Keratinocyte (primary cell): ENCODE results near the gene MFRP. TPM values are rescaled to one million over a fixed set of nuclear protein-coding genes. Genes with fewer than 3 reads are reported as not detected.

ENCODE experiments used
- DNase-seq: peaks from one replicate; pipeline ENCODE4 v3.0.0-alpha.2; 2011; ENCODE audit warnings: low read depth, missing footprints, low spot score
- FAIRE-seq: peaks from 2 replicates; lab custom pipeline; 2011; peaks lifted over from hg19 to GRCh38; lab: Jason Lieb, UNC
- H2AFZ ChIP-seq: 2 replicates; pipeline ENCODE4 v1.6.0; 2012; ENCODE audit warnings: low read length, control low read depth, inconsistent platforms; ENCODE audit not compliant: control insufficient read depth
- H3K27ac ChIP-seq: 2 replicates; pipeline ENCODE4 v1.5.1; 2011; ENCODE audit warnings: low read length; ENCODE audit not compliant: control insufficient read depth, insufficient read depth
- H3K27me3 ChIP-seq: 3 replicates; pipeline ENCODE4 v1.6.0; 2011; ENCODE audit warnings: low read length; ENCODE audit not compliant: control insufficient read depth, insufficient read depth; ENCODE audit errors: extremely low read depth
- H3K36me3 ChIP-seq, 2 experiments: 2 replicates in 1 of 2; 3 replicates in 1 of 2; pipeline ENCODE4 v1.5.1; 2011; ENCODE audit warnings: low read length in 2 of 2, mild to moderate bottlenecking in 1 of 2; ENCODE audit not compliant: control insufficient read depth in 2 of 2, insufficient read depth in 2 of 2; ENCODE audit errors: extremely low read depth in 1 of 2
- H3K4me1 ChIP-seq: 3 replicates; pipeline ENCODE4 v1.5.1; 2011; ENCODE audit warnings: low read length; ENCODE audit not compliant: control insufficient read depth, insufficient read depth; ENCODE audit errors: extremely low read depth
- H3K4me2 ChIP-seq: 3 replicates; pipeline ENCODE4 v1.6.0; 2011; ENCODE audit warnings: low read depth, low read length; ENCODE audit not compliant: control insufficient read depth, insufficient read depth; ENCODE audit errors: extremely low read depth
- H3K4me3 ChIP-seq, 3 experiments: fragments of 200-600 bp in 1 of 3; sonication (generic) in 1 of 3; 2 replicates in 2 of 3; 3 replicates in 1 of 3; pipeline ENCODE4 v1.5.1; 2011 to 2016; ENCODE audit warnings: low read length in 3 of 3, mild to moderate bottlenecking in 3 of 3, control low read depth in 2 of 3, inconsistent platforms in 1 of 3, low read depth in 1 of 3, mixed read lengths in 1 of 3, mixed run types in 1 of 3, moderate library complexity in 1 of 3; ENCODE audit not compliant: control insufficient read depth in 2 of 3, insufficient read depth in 2 of 3; ENCODE audit errors: extremely low read depth in 1 of 3
- H3K79me2 ChIP-seq: 2 replicates; pipeline ENCODE4 v1.6.0; 2012; ENCODE audit warnings: low read length; ENCODE audit not compliant: control insufficient read depth, insufficient read depth
- H3K9ac ChIP-seq: 3 replicates; pipeline ENCODE4 v1.6.0; 2011; ENCODE audit warnings: low read length; ENCODE audit not compliant: control insufficient read depth, insufficient read depth; ENCODE audit errors: extremely low read depth
- H3K9me1 ChIP-seq: 3 replicates; pipeline ENCODE4 v1.6.0; 2011; ENCODE audit warnings: low read length; ENCODE audit not compliant: control insufficient read depth, insufficient read depth; ENCODE audit errors: extremely low read depth
- H3K9me3 ChIP-seq: 2 replicates; pipeline ENCODE4 v1.5.1; 2012; ENCODE audit warnings: low read depth, low read length; ENCODE audit not compliant: control insufficient read depth
- H4K20me1 ChIP-seq: 3 replicates; pipeline ENCODE4 v1.6.0; 2011; ENCODE audit warnings: low read length; ENCODE audit not compliant: control insufficient read depth, insufficient read depth; ENCODE audit errors: extremely low read depth
- CTCF ChIP-seq, 3 experiments: IDR thresholded peaks in 1 of 3; conservative IDR thresholded peaks in 1 of 3; optimal IDR thresholded peaks in 1 of 3; 2 replicates in 2 of 3; 3 replicates in 1 of 3; pipeline versions ENCODE3 to v1.5.1; 2011; ENCODE audit warnings: low read length in 3 of 3, mild to moderate bottlenecking in 3 of 3, moderate library complexity in 2 of 3, control low read depth in 1 of 3, inconsistent platforms in 1 of 3; ENCODE audit not compliant: insufficient read depth in 2 of 3; ENCODE audit errors: extremely low read depth in 1 of 3
- EZH2 ChIP-seq: IDR thresholded peaks from one replicate; pipeline ENCODE4 v1.6.1; 2012; ENCODE audit warnings: inconsistent platforms, mild to moderate bottlenecking, low read length, moderate library complexity
- dilution Hi-C: fragments of 300-500 bp; cut with MboI; formaldehyde crosslinking; loops from one replicate; pipeline ENCODE4 v1.7.0; 2020; ENCODE audit warnings: low sequenced_read_pairs; ENCODE audit not compliant: extremely low pct_ligation_motif_present
- polyA plus RNA-seq, 5 experiments: library from polyadenylated mRNA; depleted of rRNA in 3 of 5; stranded (reverse) in 3 of 5; stranded (forward) in 1 of 5; unstranded in 1 of 5; fragments of >200 nt; gene quantifications; 1 replicate in 1 of 5; 2 replicates in 3 of 5; 3 replicates in 1 of 5; pipeline versions ENCODE4 v1.2.1 to v1.2.3, GENCODE V29; 2011 to 2012; ENCODE audit warnings: missing spikeins in 2 of 5, low read depth in 1 of 5, low replicate concordance in 1 of 5

MFRP gene
- polyA plus RNA-seq, 1 donor (not counting 4 experiments of a cell fraction or from before 2014, with no cell fraction given), result not detected

GRCh38 chr11:119305556-119306372, 40.7 kb downstream of the MFRP start:
- Histone ChIP-seq H3K9me1 (peaks cover under 1% of the 10 kb centered on the region), H3K79me2 (no peaks in the 10 kb centered on the region), H3K36me3 (peaks cover 31 to 48% of the 10 kb centered on the region in 2 experiments), H4K20me1 (no peaks in the 10 kb centered on the region), H3K4me1 (peaks cover 16% of the 10 kb centered on the region), H3K27ac (no peak overlapping the region), H3K4me2 (no peak overlapping the region), H3K27me3 (no peaks in the 10 kb centered on the region), H3K9ac (no peak overlapping the region), H2AFZ (no peak overlapping the region), H3K9me3 (no peaks in the 10 kb centered on the region), H3K4me3 (no peak overlapping the region)
- dilution Hi-C loops, result no loop called here
- no peak for FAIRE-seq
- DNase-seq, result no peak
- no peak for TF ChIP-seq CTCF (optimal IDR thresholded peaks at IDR 0.05 in 1 of 3, IDR thresholded peaks at IDR 0.05 in 1 of 3, conservative IDR thresholded peaks at IDR 0.05 in 1 of 3; ENCODE audit: extremely low read depth in 1 of 3, insufficient read depth in 2 of 3, low read length in 3 of 3)
- no peak for TF ChIP-seq EZH2

GRCh38 chr11:119303227-119303718, 43.2 kb downstream of the MFRP start:
- DNase-seq, result no peak
- no peak overlapping the region for H3K27ac ChIP-seq
- no peaks in the 10 kb centered on the region for H3K9me1 ChIP-seq
- H3K79me2 ChIP-seq, result no peaks in the 10 kb centered on the region
- H3K9ac ChIP-seq, result no peak overlapping the region
- H2AFZ ChIP-seq, result no peak overlapping the region
- no peak for FAIRE-seq
- peaks cover 8% of the 10 kb centered on the region for H3K4me1 ChIP-seq
- no peak overlapping the region for H3K4me2 ChIP-seq
- dilution Hi-C loops, result no loop called here
- no peak for TF ChIP-seq EZH2
- no peak for TF ChIP-seq CTCF (optimal IDR thresholded peaks at IDR 0.05 in 1 of 3, IDR thresholded peaks at IDR 0.05 in 1 of 3, conservative IDR thresholded peaks at IDR 0.05 in 1 of 3; ENCODE audit: extremely low read depth in 1 of 3, insufficient read depth in 2 of 3, low read length in 3 of 3)
- no peaks in the 10 kb centered on the region for H4K20me1 ChIP-seq
- H3K36me3 ChIP-seq, result peaks cover 34 to 63% of the 10 kb centered on the region in 2 experiments
- H3K27me3 ChIP-seq, result no peaks in the 10 kb centered on the region
- H3K4me3 ChIP-seq, result no peak overlapping the region
- H3K9me3 ChIP-seq, result no peaks in the 10 kb centered on the region
